ENCODE measurements around the gene SLCO3A1. TPM values are rescaled to one million over a fixed set of nuclear protein-coding genes. Genes with fewer than 3 reads are reported as not detected.

The SLCO3A1 gene
- total RNA-seq, 2 experiments from 2014 or later: 2.0 to 2.7 TPM

DNA sequence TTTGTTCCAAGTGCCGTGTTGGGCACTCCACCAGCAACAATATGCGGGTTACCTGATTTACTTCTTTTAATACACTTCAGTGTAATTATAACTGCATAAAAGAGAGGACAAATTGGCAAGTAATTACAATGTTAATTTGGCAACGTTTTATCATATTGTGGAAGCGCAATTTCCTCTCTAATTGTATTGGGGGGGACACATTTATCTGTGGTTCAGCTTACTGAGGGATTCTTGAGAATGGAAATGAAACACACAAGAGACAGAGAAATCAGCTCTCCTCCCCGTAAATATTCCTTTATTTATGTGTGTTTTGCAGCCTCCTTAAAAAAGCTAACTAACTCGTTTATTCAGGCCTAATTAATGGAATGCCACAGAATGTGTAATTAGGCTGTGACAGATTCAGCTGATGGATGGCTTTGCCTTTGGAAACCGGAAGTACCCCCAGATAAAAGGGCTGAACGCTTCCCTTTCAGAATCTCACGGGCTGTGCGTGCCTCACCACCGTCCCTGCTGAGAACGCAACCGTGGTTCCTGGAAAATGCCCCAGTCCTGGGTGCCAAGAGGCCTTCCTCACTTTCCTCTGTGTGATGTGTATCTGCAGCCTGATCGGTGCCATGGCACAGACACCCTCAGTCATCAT is 293.1 kb downstream of the SLCO3A1 start:
- Mint-ChIP-seq H3K4me3 (no peak overlapping the region), H3K27me3 (no peaks in the 10 kb centered on the region), H3K27ac (no peak overlapping the region), H3K9me3 (no peaks in the 10 kb centered on the region), H3K4me1 (no peaks in the 10 kb centered on the region), H3K36me3 (peaks cover 2% of the 10 kb centered on the region)
- no peak for DNase-seq

GRCh38 chr15:92149029-92149428 is 295.5 kb downstream of the SLCO3A1 start:
- no peaks in the 10 kb centered on the region for H3K9me3 Mint-ChIP-seq
- no peaks in the 10 kb centered on the region for H3K4me1 Mint-ChIP-seq
- no peak overlapping the region for H3K4me3 Mint-ChIP-seq
- H3K27me3 Mint-ChIP-seq: no peaks in the 10 kb centered on the region
- no peak for DNase-seq
- H3K27ac Mint-ChIP-seq: no peak overlapping the region
- H3K36me3 Mint-ChIP-seq: peaks cover 4% of the 10 kb centered on the region

DNA sequence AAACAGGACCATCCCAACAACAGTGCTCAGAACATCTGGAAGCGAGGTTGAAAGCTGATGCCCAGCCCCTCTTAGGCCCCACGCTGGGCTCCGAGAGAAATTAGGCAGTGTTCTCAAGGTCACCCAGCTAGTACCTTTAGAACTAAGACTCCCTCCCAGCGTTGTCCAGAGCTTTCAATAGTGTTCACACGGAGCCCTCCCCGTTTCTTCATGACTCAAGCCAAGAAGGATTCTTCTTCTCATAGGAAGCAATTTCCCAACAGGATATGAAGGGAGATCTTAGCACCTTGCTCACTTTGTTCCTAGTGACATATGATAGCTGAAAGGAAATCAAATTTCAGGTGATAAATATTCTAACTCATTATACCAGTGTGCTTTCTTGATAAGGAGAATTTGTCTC is 296.0 kb downstream of the SLCO3A1 start:
- Mint-ChIP-seq H3K27ac (no peak overlapping the region), H3K36me3 (peaks cover 4% of the 10 kb centered on the region), H3K4me3 (no peak overlapping the region), H3K27me3 (no peaks in the 10 kb centered on the region), H3K9me3 (no peaks in the 10 kb centered on the region), H3K4me1 (no peaks in the 10 kb centered on the region)
- no peak for DNase-seq

GRCh38 chr15:92151168-92151567 is 297.7 kb downstream of the SLCO3A1 start:
- H3K4me1 Mint-ChIP-seq: no peaks in the 10 kb centered on the region
- H3K4me3 Mint-ChIP-seq: no peak overlapping the region
- no peak for DNase-seq
- H3K9me3 Mint-ChIP-seq: no peaks in the 10 kb centered on the region
- H3K27me3 Mint-ChIP-seq: no peaks in the 10 kb centered on the region
- H3K27ac Mint-ChIP-seq: no peak overlapping the region
- peaks cover 4% of the 10 kb centered on the region for H3K36me3 Mint-ChIP-seq

GRCh38 chr15:92151741-92152140 is 298.2 kb downstream of the SLCO3A1 start:
- peaks cover 4% of the 10 kb centered on the region for H3K36me3 Mint-ChIP-seq
- no peaks in the 10 kb centered on the region for H3K27me3 Mint-ChIP-seq
- H3K4me3 Mint-ChIP-seq: no peak overlapping the region
- no peak overlapping the region for H3K27ac Mint-ChIP-seq
- no peaks in the 10 kb centered on the region for H3K9me3 Mint-ChIP-seq
- no peak for DNase-seq
- H3K4me1 Mint-ChIP-seq: no peaks in the 10 kb centered on the region

GRCh38 chr15:92152983-92153382 is 299.5 kb downstream of the SLCO3A1 start:
- DNase-seq: no peak
- H3K9me3 Mint-ChIP-seq: no peaks in the 10 kb centered on the region
- H3K36me3 Mint-ChIP-seq: peaks cover 4% of the 10 kb centered on the region
- H3K27me3 Mint-ChIP-seq: no peaks in the 10 kb centered on the region
- H3K4me3 Mint-ChIP-seq: no peak overlapping the region
- no peak overlapping the region for H3K27ac Mint-ChIP-seq
- peaks cover 6% of the 10 kb centered on the region for H3K4me1 Mint-ChIP-seq

- Mint-ChIP-seq H3K27me3 (no peaks in the 10 kb centered on the region), H3K9me3 (no peaks in the 10 kb centered on the region), H3K4me3 (no peak overlapping the region), H3K4me1 (peaks cover 12% of the 10 kb centered on the region), H3K36me3 (peaks cover 4% of the 10 kb centered on the region), H3K27ac (no peak overlapping the region)
- DNase-seq: no peak
Observed at GRCh38 chr15:92153620-92154019, 300.1 kb downstream of the SLCO3A1 start.

GRCh38 chr15:92155934-92156333 is 302.4 kb downstream of the SLCO3A1 start:
- Mint-ChIP-seq H3K4me1 (peaks cover 20% of the 10 kb centered on the region), H3K27ac (no peak overlapping the region), H3K27me3 (no peaks in the 10 kb centered on the region), H3K36me3 (peaks cover 4% of the 10 kb centered on the region), H3K9me3 (no peaks in the 10 kb centered on the region), H3K4me3 (no peak overlapping the region)
- DNase-seq: no peak

- DNase-seq: no peak
- Mint-ChIP-seq H3K36me3 (peaks cover 2% of the 10 kb centered on the region), H3K9me3 (no peaks in the 10 kb centered on the region), H3K27me3 (no peaks in the 10 kb centered on the region), H3K4me1 (peaks cover 25% of the 10 kb centered on the region), H3K27ac (no peak overlapping the region), H3K4me3 (no peak overlapping the region)
Observed at GRCh38 chr15:92157666-92158298, 304.3 kb downstream of the SLCO3A1 start.

- Mint-ChIP-seq H3K4me3 (no peak overlapping the region), H3K9me3 (no peaks in the 10 kb centered on the region), H3K27me3 (no peaks in the 10 kb centered on the region), H3K36me3 (peaks cover 2% of the 10 kb centered on the region), H3K27ac (no peak overlapping the region), H3K4me1 (peaks cover 25% of the 10 kb centered on the region)
- DNase-seq: peak; percentile 58
Observed at GRCh38 chr15:92158426-92158825, 304.9 kb downstream of the SLCO3A1 start.

DNA sequence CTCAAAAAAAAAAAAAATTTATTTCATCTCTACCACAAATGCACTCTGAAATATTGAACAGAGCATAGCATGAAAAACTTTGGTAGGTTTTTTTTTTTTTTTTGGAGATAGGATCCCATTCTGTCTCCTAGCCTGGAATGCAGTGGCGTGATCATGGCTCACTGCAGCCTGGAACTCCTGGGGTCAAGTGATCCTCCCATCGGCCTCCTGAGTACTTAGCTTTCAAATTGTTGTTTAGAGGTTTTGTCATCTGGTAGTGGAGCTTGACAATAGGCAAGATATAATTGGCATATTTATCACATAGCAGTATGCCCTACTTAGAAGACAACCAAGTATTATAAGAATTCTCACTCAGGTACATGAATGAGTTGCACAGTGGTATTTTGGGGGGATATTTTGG is 306.0 kb downstream of the SLCO3A1 start:
- Mint-ChIP-seq H3K4me1 (peaks cover 25% of the 10 kb centered on the region), H3K27me3 (no peaks in the 10 kb centered on the region), H3K4me3 (no peak overlapping the region), H3K27ac (no peak overlapping the region), H3K9me3 (no peaks in the 10 kb centered on the region), H3K36me3 (no peaks in the 10 kb centered on the region)
- DNase-seq: no peak

- H3K4me3 Mint-ChIP-seq: no peak overlapping the region
- no peaks in the 10 kb centered on the region for H3K27me3 Mint-ChIP-seq
- H3K4me1 Mint-ChIP-seq: peaks cover 25% of the 10 kb centered on the region
- no peaks in the 10 kb centered on the region for H3K9me3 Mint-ChIP-seq
- no peak for DNase-seq
- H3K27ac Mint-ChIP-seq: no peak overlapping the region
- no peaks in the 10 kb centered on the region for H3K36me3 Mint-ChIP-seq
Observed at GRCh38 chr15:92159906-92160841, 306.7 kb downstream of the SLCO3A1 start.

- Mint-ChIP-seq H3K27ac (no peak overlapping the region), H3K36me3 (no peaks in the 10 kb centered on the region), H3K4me3 (no peak overlapping the region), H3K4me1 (peaks cover 25% of the 10 kb centered on the region), H3K27me3 (no peaks in the 10 kb centered on the region), H3K9me3 (no peaks in the 10 kb centered on the region)
- no peak for DNase-seq
Observed at GRCh38 chr15:92161039-92161670, 307.6 kb downstream of the SLCO3A1 start.

DNA sequence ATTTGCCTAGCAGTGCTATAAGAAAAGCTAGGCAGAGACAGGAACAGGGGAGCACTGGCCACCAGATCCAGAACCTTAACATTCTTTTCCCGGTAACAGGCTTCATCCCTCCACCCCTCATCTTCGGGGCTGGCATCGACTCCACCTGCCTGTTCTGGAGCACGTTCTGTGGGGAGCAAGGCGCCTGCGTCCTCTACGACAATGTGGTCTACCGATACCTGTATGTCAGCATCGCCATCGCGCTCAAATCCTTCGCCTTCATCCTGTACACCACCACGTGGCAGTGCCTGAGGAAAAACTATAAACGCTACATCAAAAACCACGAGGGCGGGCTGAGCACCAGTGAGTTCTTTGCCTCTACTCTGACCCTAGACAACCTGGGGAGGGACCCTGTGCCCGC is 309.1 kb downstream of the SLCO3A1 start:
- DNase-seq: no peak
- peaks cover 22% of the 10 kb centered on the region for H3K4me1 Mint-ChIP-seq
- no peak overlapping the region for H3K27ac Mint-ChIP-seq
- no peak overlapping the region for H3K4me3 Mint-ChIP-seq
- no peaks in the 10 kb centered on the region for H3K9me3 Mint-ChIP-seq
- no peaks in the 10 kb centered on the region for H3K27me3 Mint-ChIP-seq
- H3K36me3 Mint-ChIP-seq: no peaks in the 10 kb centered on the region

DNA sequence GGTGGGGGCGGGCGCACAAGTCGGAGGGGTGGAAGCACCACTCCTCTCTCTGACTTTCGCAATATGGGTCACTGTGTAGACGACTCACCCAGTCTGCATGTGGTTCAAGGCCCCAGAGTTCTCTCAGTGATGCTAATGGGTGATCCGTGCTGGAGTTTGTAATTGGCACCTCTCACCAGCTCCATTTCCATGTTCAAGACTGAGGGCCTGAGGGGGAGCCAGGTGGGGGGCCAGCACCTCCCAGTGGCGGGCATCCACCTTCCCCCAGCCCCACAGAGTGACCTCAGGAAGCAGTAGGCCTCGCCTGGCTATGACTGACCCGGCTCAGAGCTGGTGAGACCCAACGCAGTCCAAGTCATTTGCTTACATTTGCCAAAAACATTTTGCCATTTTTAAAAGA is 310.1 kb downstream of the SLCO3A1 start:
- peaks cover 12% of the 10 kb centered on the region for H3K4me1 Mint-ChIP-seq
- no peak for DNase-seq
- H3K36me3 Mint-ChIP-seq: no peaks in the 10 kb centered on the region
- no peaks in the 10 kb centered on the region for H3K9me3 Mint-ChIP-seq
- H3K4me3 Mint-ChIP-seq: no peak overlapping the region
- H3K27ac Mint-ChIP-seq: no peak overlapping the region
- no peaks in the 10 kb centered on the region for H3K27me3 Mint-ChIP-seq
